Fibroblast of the conjunctiva (primary cell): ENCODE results near the gene ZSCAN31.
"Not testable (repeated sequence)": the region's sequence is repeated elsewhere in the genome, so short reads cannot be mapped to it uniquely, and the experiment has no call there.

Experiments
- DNase-seq: peaks from one replicate; pipeline ENCODE4 v3.0.0-alpha.2; 2010; ENCODE audit warnings: low read depth

ZSCAN31 gene

DNA sequence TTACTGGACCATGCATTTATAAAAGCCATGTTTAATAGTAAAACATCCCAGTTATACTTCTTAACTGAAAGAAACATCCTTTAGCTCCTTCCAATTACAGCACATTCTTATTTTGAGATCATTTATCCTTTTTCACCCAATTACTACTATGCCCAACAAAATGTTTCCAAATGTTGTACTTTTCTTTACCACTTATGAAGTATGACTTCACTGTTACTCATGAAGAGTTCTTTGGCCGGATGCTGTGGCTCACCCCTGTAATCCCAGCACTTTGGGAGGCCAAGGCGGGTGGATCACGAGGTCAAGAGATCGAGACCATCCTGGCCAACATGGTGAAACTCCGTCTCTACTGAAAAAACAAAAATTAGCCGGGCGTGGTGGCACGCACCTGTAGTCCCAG lies 18.1 kb downstream of the ZSCAN31 start:
- DNase-seq, result not testable (repeated sequence)

GRCh38 chr6:28315628-28316027 lies 20.3 kb downstream of the ZSCAN31 start:
- no peak for DNase-seq

- no peak for DNase-seq
Observed at GRCh38 chr6:28312939-28313338, 23.0 kb downstream of the ZSCAN31 start.

GRCh38 chr6:28311139-28311823 lies 24.7 kb downstream of the ZSCAN31 start:
- DNase-seq, result no peak

- not testable (repeated sequence) for DNase-seq
Observed at GRCh38 chr6:28306363-28306762, 29.6 kb downstream of the ZSCAN31 start.

- no peak for DNase-seq
Observed at GRCh38 chr6:28303570-28303969, 32.4 kb downstream of the ZSCAN31 start.

- no peak for DNase-seq
Observed at GRCh38 chr6:28296520-28297060, 39.4 kb downstream of the ZSCAN31 start.

DNA sequence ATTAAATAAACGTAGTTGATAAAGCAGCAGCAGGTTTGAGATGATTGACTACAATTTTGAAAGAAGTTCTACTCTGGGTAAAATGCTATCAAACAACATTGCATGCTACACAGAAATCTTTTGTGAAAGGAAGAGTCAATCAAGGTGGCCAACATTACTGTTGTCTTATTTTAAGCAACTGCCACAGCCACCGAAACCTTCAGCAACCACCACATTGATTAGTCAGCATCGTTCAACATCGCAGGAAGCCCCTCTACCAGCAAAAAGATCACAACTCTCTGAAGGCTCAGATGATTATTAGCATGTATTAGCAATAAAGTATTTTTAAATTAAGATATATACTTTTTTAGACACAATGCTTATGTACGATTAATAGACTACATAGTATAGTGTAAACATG lies 40.6 kb downstream of the ZSCAN31 start:
- no peak for DNase-seq

DNA sequence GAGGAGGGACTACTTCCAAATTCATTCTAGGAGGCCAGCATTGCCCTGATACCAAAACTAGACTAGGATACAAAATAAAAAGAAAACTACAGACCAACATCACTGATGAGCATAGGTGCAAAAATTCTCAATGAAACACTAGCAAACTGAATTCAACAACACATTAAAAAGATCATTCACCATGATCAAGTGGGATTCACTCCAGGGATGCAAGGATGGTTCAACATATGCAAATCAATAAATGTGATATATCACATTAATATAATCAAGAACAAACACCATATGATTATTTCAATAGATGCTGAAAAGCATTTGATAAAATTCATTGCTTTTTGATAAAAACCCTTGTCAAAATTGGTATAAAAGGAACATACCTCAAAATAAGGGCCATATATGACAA lies 44.4 kb downstream of the ZSCAN31 start:
- DNase-seq, result no peak

DNA sequence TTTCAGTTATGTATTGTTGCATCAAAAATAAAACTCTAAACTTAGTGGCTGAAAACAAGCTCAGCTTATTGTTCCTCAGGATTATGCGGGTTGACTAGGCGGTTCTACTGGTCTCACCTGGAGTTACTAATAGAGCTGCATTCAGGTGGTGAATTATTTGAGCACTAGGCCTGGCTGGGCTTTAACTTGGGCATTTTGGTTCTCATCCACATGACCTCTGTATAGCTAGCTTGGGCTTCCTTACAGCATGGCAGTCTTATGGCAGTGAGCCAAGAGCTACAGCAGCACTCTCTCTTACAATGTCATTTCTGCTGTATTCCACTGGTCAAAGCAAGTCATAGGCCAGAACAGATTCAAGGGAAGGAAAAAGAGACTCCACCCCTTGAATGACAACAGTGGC lies 53.0 kb downstream of the ZSCAN31 start:
- DNase-seq, result no peak

- peak; percentile 53 for DNase-seq
Observed at GRCh38 chr6:28281288-28282064, 54.5 kb downstream of the ZSCAN31 start, which contains the start of gene PGBD1. TSS of gene PGBD1 (plus strand) at chr6:28281572. CDS start at chr6:28283814, 2,242 bp downstream.

- no peak for DNase-seq
Observed at GRCh38 chr6:28280595-28281287, 55.2 kb downstream of the ZSCAN31 start.

- no peak for DNase-seq
Observed at GRCh38 chr6:28277746-28278145, 58.2 kb downstream of the ZSCAN31 start.

DNA sequence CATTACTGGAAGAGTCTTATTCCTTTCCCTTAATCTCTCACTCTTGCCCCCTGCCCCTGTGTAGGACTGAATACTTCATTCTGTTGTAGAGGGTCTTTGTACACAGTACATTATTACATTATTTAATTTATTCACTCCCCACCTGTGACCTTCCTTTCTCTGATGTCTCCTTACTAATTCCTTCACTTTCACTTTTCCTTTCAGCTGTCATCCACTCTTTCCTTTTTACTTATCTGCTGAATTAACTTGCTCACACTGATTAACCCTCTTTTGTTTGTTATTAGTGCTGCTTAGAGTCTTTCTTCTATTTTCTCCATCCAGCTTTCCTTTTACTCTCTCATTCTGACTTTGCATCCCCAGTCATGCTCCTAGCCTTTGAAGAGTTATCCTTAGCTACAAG lies 61.1 kb downstream of the ZSCAN31 start:
- no peak for DNase-seq
